Measurements from ENCODE around the gene LRRC8D.
"Not testable (repeated sequence)": the region's sequence is repeated elsewhere in the genome, so short reads cannot be mapped to it uniquely, and the experiment has no call there.

GRCh38 chr1:89776104-89776503 lies 44.7 kb upstream of the LRRC8D start:
- not testable (repeated sequence) for TF ChIP-seq POLR2A (IDR thresholded peaks at IDR 0.05; ENCODE audit: low read depth, low read length); POLR2AphosphoS5 (IDR thresholded peaks at IDR 0.05; ENCODE audit: low read depth, low read length); TAF1 (IDR thresholded peaks at IDR 0.05; ENCODE audit: borderline replicate concordance, low read depth, low read length)

Data from GM12892 (cell line).